K562 (cell line): ENCODE results near the gene GNG11. TPM values are rescaled to one million over a fixed set of nuclear protein-coding genes. Genes with fewer than 3 reads are reported as not detected.

ENCODE experiments used
- ARID3A ChIP-seq: IDR thresholded peaks from 2 replicates; pipeline ENCODE4 v1.6.1; 2012; ENCODE audit warnings: low read depth, low read length, improper control_type of control experiment, borderline replicate concordance
- CEBPB ChIP-seq: fragments of 450-650 bp; IDR thresholded peaks from 2 replicates; pipeline ENCODE4 v1.6.1; 2016; ENCODE audit warnings: missing genetic modification characterization, missing compliant biosample characterization
- COPS2 ChIP-seq: fragments of 450-650 bp; conservative IDR thresholded peaks from 2 replicates; pipeline ENCODE4 v1.6.1; 2016; ENCODE audit warnings: mild to moderate bottlenecking, moderate library complexity
- FOSL1 ChIP-seq: fragments of 200-800 bp; sonication (Bioruptor generic); conservative IDR thresholded peaks from 2 replicates; pipeline ENCODE4 v1.6.1; 2016; ENCODE audit warnings: missing genetic modification characterization, missing compliant biosample characterization
- IRF1 ChIP-seq: sonication (generic); formaldehyde crosslinking; IDR thresholded peaks from 2 replicates; pipeline ENCODE4 v1.8.0; 2022; ENCODE audit warnings: missing genetic modification reagents, mild to moderate bottlenecking, borderline replicate concordance
- KLF1 ChIP-seq: fragments of 450-650 bp; IDR thresholded peaks from 2 replicates; pipeline ENCODE4 v1.6.1; 2016; ENCODE audit warnings: missing genetic modification characterization, missing compliant biosample characterization
- MAFK ChIP-seq: IDR thresholded peaks from 2 replicates; pipeline ENCODE4 v1.6.1; 2011; ENCODE audit warnings: low read length, improper control_type of control experiment
- MIER1 ChIP-seq: fragments of 450-650 bp; IDR thresholded peaks from 2 replicates; pipeline ENCODE4 v1.6.1; 2016; ENCODE audit warnings: antibody characterized with exemption, mild to moderate bottlenecking, low read depth
- MITF ChIP-seq: IDR thresholded peaks from 2 replicates; pipeline ENCODE4 v1.6.1; 2014; ENCODE audit warnings: antibody characterized with exemption
- PHF8 ChIP-seq: fragments of 200-600 bp; sonication (generic); IDR thresholded peaks from 2 replicates; pipeline ENCODE4 v1.6.1; 2012; ENCODE audit warnings: mixed run types, mild to moderate bottlenecking, inconsistent platforms, low read length, moderate library complexity, borderline replicate concordance
- RNF2 ChIP-seq: sonication (generic); IDR thresholded peaks from 2 replicates; pipeline ENCODE4 v1.6.1; 2016
- SREBF2 ChIP-seq: sonication (generic); formaldehyde crosslinking; IDR thresholded peaks from 2 replicates; pipeline ENCODE4 v1.4.0; 2020; ENCODE audit warnings: mild to moderate bottlenecking, missing genetic modification reagents
- TBL1XR1 ChIP-seq, 2 experiments: IDR thresholded peaks; 2 replicates each; pipeline ENCODE4 v1.6.1; 2012; ENCODE audit warnings: improper control_type of control experiment in 2 of 2, low read length in 2 of 2, mild to moderate bottlenecking in 1 of 2
- TCFL5 ChIP-seq: fragments of 250-450 bp; sonication (Bioruptor Pico); conservative IDR thresholded peaks from 2 replicates; pipeline ENCODE4 v1.6.1; 2021; ENCODE audit warnings: mild to moderate bottlenecking, moderate library complexity, matching md5 sums
- THRA ChIP-seq: fragments of 450-650 bp; IDR thresholded peaks from 2 replicates; pipeline ENCODE4 v1.6.1; 2017; ENCODE audit warnings: mild to moderate bottlenecking, moderate library complexity
- UBTF ChIP-seq, 2 experiments: IDR thresholded peaks; 2 replicates each; pipeline ENCODE4 v1.6.1; 2012; ENCODE audit warnings: improper control_type of control experiment in 2 of 2, low read depth in 2 of 2, low read length in 2 of 2, borderline replicate concordance in 1 of 2
- XRCC3 ChIP-seq: fragments of 450-650 bp; IDR thresholded peaks from 2 replicates; pipeline ENCODE4 v1.6.1; 2017; ENCODE audit warnings: mild to moderate bottlenecking, moderate library complexity
- ZNF232 ChIP-seq: sonication (generic); formaldehyde crosslinking; IDR thresholded peaks from 2 replicates; pipeline ENCODE4 v1.8.0; 2022; ENCODE audit warnings: mild to moderate bottlenecking, missing genetic modification reagents
- polyA plus RNA-seq, 8 experiments: library from polyadenylated mRNA; depleted of rRNA in 4 of 8; stranded (reverse) in 5 of 8; unstranded in 3 of 8; fragments of >200 nt; fragmentation: Nextera tagmentation in 2 of 8; fragmentation: Illumina TruSeq in 1 of 8; extraction: Ambion mirVana in 2 of 8; extraction: Trizol in 1 of 8; gene quantifications; 2 replicates each; pipeline versions ENCODE4 v1.2.1 to v1.2.3, GENCODE V29; 2011 to 2014; ENCODE audit warnings: inconsistent platforms in 1 of 8, missing spikeins in 1 of 8
- total RNA-seq, 7 experiments: library from RNA; depleted of rRNA in 6 of 7; stranded (reverse); fragments of >200 nt in 6 of 7; fragmentation: Illumina TruSeq in 2 of 7; extraction: Trizol in 2 of 7; gene quantifications; 2 replicates each; pipeline versions ENCODE4 v1.2.1 to v1.2.3, GENCODE V29; 2011 to 2021; ENCODE audit warnings: low replicate concordance in 1 of 7

The GNG11 gene
- total and polyA plus RNA-seq, 9 of the 15 experiments (the other 6 are each of a cell fraction or from before 2014, with no cell fraction given) = 0.06 TPM; not detected in 8

- TF ChIP-seq ZNF232 (CRISPR knock-in tag) (no peak), MITF (no peak; the same call in 1 of the 2 replicates), UBTF (IDR thresholded peaks at IDR 0.05; ENCODE audit: borderline replicate concordance in 1 of 2, low read depth in 2 of 2, low read length in 2 of 2) (no peak), XRCC3 (no peak), KLF1 (tag) (no peak), MAFK (no peak), THRA (no peak), COPS2 (no peak), CEBPB (tag) (no peak), PHF8 (no peak), TBL1XR1 (IDR thresholded peaks at IDR 0.05; ENCODE audit: low read length in 2 of 2) (no peak), FOSL1 (tag) (0 out of 2 replicates have a peak, but pooled peaks have one; percentile 12), ARID3A (no peak), IRF1 (no peak), RNF2 (no peak), SREBF2 (CRISPR knock-in tag) (no peak), TCFL5 (no peak), MIER1 (no peak)
These were observed 24.4 kb downstream of the GNG11 start (continued) for GRCh38 chr7:93945756-93946535.
